ENCODE measurements around the gene SYDE2. TPM values are rescaled to one million over a fixed set of nuclear protein-coding genes. Genes with fewer than 3 reads are reported as not detected.

The SYDE2 gene
- total and polyA plus RNA-seq, 2 donors (not counting 1 experiment from before 2014, with no cell fraction given): 0.25 to 0.89 TPM

DNA sequence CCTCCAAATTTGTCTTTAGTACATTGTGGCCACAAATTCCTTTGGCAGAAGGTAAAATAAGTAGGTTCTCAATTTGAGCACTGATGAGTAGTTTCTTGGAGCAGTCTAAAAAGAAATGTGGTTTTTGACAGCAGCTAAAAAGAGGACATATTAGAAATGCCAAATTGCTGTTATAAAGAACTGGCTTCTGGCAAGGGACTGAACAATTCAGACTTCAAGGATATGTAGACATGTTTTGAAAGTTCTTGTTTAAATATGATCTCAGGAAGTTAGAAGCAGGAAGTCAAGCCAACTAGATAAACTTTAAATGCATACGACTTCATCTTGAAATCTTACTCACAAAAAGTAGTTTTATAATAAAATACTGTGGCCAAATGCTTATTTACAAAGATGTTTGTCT lies 39.8 kb upstream of the SYDE2 start:
- no peak overlapping the region for H3K27ac ChIP-seq (ENCODE audit: low read length in 2 of 2)
- ATAC-seq (ENCODE audit: low read depth) (no peak), DNase-seq (no peak)
- intact Hi-C loops (cut with micrococcal nuclease): no loop called here
- H3K27ac Mint-ChIP-seq: no peak overlapping the region
- no peaks in the 10 kb centered on the region for H3K79me2 ChIP-seq (ENCODE audit: control insufficient read depth, insufficient read depth, low read length)
- H3K9me3 Mint-ChIP-seq (ENCODE audit: insufficient read depth): no peaks in the 10 kb centered on the region
- H3K4me3 ChIP-seq (ENCODE audit: control extremely low read depth in 1 of 5, extremely low read depth in 1 of 5, insufficient read depth in 1 of 5, low read depth in 2 of 5, low read length in 4 of 5): no peak overlapping the region
- H3K4me3 Mint-ChIP-seq: no peak overlapping the region
- no peaks in the 10 kb centered on the region for H3K4me1 ChIP-seq (ENCODE audit: control insufficient read depth in 2 of 2, insufficient read depth in 2 of 2, low read length in 2 of 2)
- peak overlapping the region; percentile 14 for H2AFZ ChIP-seq (ENCODE audit: insufficient read depth, low read depth, low read length, poor library complexity, severe bottlenecking)
- peaks cover 14% of the 10 kb centered on the region for H3K27me3 Mint-ChIP-seq
- H3K36me3 ChIP-seq (replicated peaks in 1 of 2; ENCODE audit: control extremely low read depth in 1 of 2, control insufficient read depth in 1 of 2, extremely low read depth in 1 of 2, insufficient read depth in 2 of 2, low read length in 1 of 2): no peaks in the 10 kb centered on the region
- no peak overlapping the region for H3K4me2 ChIP-seq (replicated peaks; ENCODE audit: low read depth, low read length, poor library complexity, severe bottlenecking)
- H4K20me1 ChIP-seq (ENCODE audit: control insufficient read depth, insufficient read depth, low read length, poor library complexity, severe bottlenecking): no peaks in the 10 kb centered on the region
- peaks cover 0 to 7% (median 4%) of the 10 kb centered on the region in 4 experiments for H3K27me3 ChIP-seq (replicated peaks in 1 of 4; ENCODE audit: control extremely low read depth in 1 of 4, control insufficient read depth in 3 of 4, insufficient read depth in 4 of 4, low read length in 3 of 4)
- TF ChIP-seq, protein P1, sequence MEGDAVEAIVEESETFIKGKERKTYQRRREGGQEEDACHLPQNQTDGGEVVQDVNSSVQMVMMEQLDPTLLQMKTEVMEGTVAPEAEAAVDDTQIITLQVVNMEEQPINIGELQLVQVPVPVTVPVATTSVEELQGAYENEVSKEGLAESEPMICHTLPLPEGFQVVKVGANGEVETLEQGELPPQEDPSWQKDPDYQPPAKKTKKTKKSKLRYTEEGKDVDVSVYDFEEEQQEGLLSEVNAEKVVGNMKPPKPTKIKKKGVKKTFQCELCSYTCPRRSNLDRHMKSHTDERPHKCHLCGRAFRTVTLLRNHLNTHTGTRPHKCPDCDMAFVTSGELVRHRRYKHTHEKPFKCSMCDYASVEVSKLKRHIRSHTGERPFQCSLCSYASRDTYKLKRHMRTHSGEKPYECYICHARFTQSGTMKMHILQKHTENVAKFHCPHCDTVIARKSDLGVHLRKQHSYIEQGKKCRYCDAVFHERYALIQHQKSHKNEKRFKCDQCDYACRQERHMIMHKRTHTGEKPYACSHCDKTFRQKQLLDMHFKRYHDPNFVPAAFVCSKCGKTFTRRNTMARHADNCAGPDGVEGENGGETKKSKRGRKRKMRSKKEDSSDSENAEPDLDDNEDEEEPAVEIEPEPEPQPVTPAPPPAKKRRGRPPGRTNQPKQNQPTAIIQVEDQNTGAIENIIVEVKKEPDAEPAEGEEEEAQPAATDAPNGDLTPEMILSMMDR (IDR thresholded peaks at IDR 0.05): no peak
- H3K4me1 Mint-ChIP-seq: peaks cover 1% of the 10 kb centered on the region
- ChIA-PET POLR2A (no interaction called here), CTCF (interaction anchor here (1.6 kb wide), 1 partner anchor 296 kb away, joined by 10 read pairs; no protein-coding TSS in a partner anchor)
- no peaks in the 10 kb centered on the region for H3K9me3 ChIP-seq (ENCODE audit: control extremely low read depth in 1 of 3, control insufficient read depth in 2 of 3, insufficient read depth in 1 of 3, low read length in 2 of 3)
- H3K9ac ChIP-seq (ENCODE audit: low read length): no peak overlapping the region
- WGBS (ENCODE audit: insufficient coverage): no CpG with 5 or more reads among the region's 1 CpG

DNA sequence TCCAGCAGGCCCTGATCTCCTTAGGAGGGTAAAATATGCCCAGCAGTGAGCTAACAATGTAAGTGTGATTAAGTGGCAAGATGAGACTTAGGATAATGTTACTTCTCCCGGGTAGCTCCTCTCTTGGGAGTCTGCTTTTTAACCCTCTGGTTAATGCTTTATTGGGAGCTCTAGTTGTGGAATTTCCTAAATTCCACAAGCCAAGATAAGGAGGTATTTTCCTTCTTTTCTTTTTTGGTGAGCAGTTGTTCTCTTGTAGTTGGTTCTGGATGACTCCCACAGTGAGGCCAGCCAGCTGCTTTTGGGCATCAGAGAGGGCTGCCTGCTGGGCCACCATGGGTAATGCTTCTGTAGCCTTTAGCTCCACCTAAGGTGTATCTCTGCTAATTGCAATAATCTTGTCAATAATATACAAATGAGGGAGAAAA lies 39.4 kb upstream of the SYDE2 start:
- Histone ChIP-seq H3K9ac (ENCODE audit: low read length) (no peak overlapping the region), H3K36me3 (replicated peaks in 1 of 2; ENCODE audit: control extremely low read depth in 1 of 2, control insufficient read depth in 1 of 2, extremely low read depth in 1 of 2, insufficient read depth in 2 of 2, low read length in 1 of 2) (no peaks in the 10 kb centered on the region), H3K27ac (ENCODE audit: low read length in 2 of 2) (no peak overlapping the region), H3K4me1 (ENCODE audit: control insufficient read depth in 2 of 2, insufficient read depth in 2 of 2, low read length in 2 of 2) (no peaks in the 10 kb centered on the region), H3K4me2 (replicated peaks; ENCODE audit: low read depth, low read length, poor library complexity, severe bottlenecking) (no peak overlapping the region), H3K79me2 (ENCODE audit: control insufficient read depth, insufficient read depth, low read length) (no peaks in the 10 kb centered on the region), H3K4me3 (ENCODE audit: control extremely low read depth in 1 of 5, extremely low read depth in 1 of 5, insufficient read depth in 1 of 5, low read depth in 2 of 5, low read length in 4 of 5) (no peak overlapping the region), H3K9me3 (ENCODE audit: control extremely low read depth in 1 of 3, control insufficient read depth in 2 of 3, insufficient read depth in 1 of 3, low read length in 2 of 3) (no peaks in the 10 kb centered on the region), H4K20me1 (ENCODE audit: control insufficient read depth, insufficient read depth, low read length, poor library complexity, severe bottlenecking) (no peaks in the 10 kb centered on the region), H3K27me3 (replicated peaks in 1 of 4; ENCODE audit: control extremely low read depth in 1 of 4, control insufficient read depth in 3 of 4, insufficient read depth in 4 of 4, low read length in 3 of 4) (peaks cover 0 to 7% (median 4%) of the 10 kb centered on the region in 4 experiments), H2AFZ (ENCODE audit: insufficient read depth, low read depth, low read length, poor library complexity, severe bottlenecking) (peak overlapping the region; percentile 14)
- POLR2A ChIA-PET: no interaction called here
- intact Hi-C loops (cut with micrococcal nuclease): no loop called here
- H3K9me3 Mint-ChIP-seq (ENCODE audit: insufficient read depth): no peaks in the 10 kb centered on the region
- no CpG with 5 or more reads among the region's 1 CpG for WGBS (ENCODE audit: insufficient coverage)
- DNase-seq: no peak
- H3K27ac Mint-ChIP-seq: no peak overlapping the region
- peaks cover 1% of the 10 kb centered on the region for H3K4me1 Mint-ChIP-seq
- CTCF ChIA-PET: interaction anchor here (1.6 kb wide), 1 partner anchor 295 kb away, joined by 10 read pairs; no protein-coding TSS in a partner anchor
- no peak for ATAC-seq (ENCODE audit: low read depth)
- TF ChIP-seq EZH2 (IDR thresholded peaks at IDR 0.05; ENCODE audit: borderline replicate concordance, insufficient read depth, low read depth, low read length, poor library complexity, severe bottlenecking): no peak
- TF ChIP-seq, protein P1 (IDR thresholded peaks at IDR 0.05): no peak
- H3K27me3 Mint-ChIP-seq: peaks cover 15% of the 10 kb centered on the region
- no peak overlapping the region for H3K4me3 Mint-ChIP-seq

Measured in B cell (primary cell).